NCI-H2196 (cell line): Measurements from ENCODE around the gene PPP1R1B.
A peak's percentile ranks its signal among the peaks of the same experiment; 100 is the strongest.

Experiments
- DNase-seq: peaks from one replicate; lab custom pipeline; 2025; ENCODE audit not compliant: unreplicated experiment; lab: John Stamatoyannopoulos, UW

The PPP1R1B gene

DNA sequence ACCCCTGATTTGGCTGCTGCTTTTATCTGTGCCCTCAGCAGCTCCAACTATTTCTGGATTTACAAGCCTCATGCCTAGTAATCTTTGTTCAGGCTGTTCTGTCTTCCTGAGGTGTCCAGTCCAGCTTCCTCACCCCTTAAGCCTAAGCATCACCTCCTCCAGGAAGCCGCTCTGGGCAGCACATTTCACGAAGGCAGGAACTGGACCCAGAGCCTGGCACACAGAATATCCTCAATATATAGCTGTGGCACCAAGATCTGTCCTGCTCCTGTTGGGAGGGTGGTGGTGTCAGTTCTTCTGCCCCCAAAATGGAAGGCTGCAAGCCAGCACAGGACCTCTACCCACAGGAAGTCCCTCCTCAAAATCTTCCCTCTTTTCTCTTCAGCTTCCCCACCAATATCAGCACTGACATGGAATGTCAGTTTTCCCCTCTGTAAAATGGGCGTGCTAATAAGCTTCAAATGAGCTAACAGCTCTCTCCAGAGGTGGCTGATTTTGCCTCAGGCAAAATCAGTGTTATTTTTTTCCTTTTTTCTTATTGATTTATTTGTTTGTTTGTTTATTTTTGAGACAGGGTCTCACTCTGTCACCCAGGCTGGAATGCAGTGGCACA is 12.1 kb upstream of the PPP1R1B start:
- no peak for DNase-seq

DNA sequence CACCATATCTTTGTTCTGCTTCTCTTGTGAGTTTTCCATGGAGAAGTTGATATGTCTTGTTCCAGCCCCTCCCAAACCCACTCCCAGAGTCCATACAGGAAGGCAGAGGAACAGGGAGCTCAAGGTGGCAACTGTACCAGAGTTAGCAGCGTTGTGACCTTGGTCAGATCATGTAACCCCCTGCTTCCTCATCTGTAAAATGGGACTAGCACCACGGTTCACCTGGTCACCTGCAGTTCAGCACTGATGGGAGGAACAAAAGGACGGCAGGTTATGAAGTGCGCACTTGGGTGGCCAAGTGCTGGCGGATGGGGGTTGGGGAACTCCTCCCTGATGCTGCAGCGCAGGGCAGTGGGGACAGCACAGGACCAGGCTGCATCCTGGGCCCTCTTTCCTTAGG is 11.3 kb upstream of the PPP1R1B start:
- no peak for DNase-seq

DNA sequence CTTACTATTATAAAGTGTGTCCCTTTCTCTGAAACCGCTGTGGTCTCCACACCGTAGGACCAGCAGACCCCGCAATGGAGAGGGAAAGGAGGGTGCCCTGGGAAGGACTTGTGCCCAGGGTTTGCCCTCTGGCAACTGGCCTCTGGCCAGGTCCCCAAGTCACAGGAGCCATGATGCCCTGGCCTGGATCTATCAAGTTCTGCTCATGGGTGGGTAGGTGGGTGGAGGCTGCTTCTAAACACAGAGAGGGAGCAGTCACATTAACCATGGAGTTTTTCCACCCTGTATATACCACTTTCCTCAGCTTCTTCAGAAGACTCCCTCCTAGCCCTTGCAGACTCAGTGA is 9.7 kb upstream of the PPP1R1B start:
- DNase-seq = no peak

DNA sequence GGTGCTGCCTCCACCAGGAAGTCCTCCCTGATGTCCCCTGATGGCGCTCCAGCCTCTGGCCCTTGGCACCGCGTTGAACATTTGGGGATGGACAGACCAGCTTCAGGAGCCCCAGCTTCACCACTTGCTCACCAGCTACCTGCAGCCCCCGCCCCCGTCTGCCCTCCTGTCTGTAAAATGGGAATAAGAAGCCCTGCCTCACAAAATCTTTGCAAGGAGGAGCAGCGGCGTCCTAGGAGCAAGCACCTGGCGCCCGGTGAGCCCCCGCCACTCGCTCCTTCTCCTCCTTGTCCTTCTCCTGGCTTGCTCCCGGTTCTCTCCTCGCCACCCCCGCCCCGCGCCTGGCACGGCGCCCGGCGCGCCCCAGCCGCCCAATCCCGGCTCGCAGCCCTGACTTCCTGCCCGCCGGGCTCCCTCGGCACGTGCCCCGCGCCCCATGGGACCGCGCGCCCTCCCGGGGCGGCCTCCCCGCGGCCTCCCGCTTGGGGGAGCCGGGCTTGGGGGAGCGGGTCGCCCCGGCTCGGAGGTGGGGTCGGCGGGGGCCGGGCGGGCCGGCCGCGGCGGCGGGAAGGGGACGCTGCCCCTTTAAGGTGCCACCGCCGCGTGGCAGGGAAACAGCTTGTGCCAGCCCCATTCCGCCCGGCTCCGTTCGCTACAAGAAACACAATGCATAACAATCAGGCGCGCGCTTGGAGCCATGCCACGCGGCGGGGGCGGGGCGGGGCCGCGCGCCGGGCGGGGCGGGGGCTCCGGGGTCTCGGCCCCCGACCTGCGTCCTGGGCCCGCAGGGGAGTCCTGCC is 9.1 kb upstream of the PPP1R1B start:
- peak; percentile 74 for DNase-seq

DNA sequence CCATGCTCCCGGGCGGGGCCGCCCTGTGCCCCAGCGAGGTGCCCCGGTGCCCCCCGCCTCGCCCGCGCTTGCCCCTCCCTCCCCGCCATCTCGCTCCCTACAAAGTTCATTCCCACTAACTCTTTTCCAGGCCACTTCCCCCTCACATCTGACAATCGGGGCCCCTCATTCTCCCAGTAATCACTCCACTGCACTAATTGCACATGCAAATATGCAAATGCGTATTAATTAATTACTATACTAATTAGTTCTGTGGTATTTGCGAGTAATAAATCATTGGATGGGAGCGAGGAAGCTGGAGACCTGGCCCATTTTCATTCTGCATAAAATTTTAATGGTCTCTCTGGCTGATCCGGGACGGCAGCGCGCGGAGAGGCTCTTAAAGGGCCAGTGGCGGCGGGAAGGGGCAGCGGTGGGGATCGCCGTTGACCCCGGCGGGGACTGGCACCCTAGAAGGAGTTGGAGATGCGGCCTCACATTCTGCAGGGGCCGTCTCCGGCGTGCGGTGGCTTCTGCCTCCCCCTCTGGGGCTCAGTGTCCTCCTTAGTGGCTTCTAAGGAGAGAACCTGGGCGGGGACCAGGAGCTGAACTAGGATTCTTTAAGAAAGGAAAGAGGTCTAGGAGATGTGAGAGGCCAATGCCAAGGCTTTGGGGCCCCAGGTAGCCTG is 8.4 kb upstream of the PPP1R1B start:
- no peak for DNase-seq

DNA sequence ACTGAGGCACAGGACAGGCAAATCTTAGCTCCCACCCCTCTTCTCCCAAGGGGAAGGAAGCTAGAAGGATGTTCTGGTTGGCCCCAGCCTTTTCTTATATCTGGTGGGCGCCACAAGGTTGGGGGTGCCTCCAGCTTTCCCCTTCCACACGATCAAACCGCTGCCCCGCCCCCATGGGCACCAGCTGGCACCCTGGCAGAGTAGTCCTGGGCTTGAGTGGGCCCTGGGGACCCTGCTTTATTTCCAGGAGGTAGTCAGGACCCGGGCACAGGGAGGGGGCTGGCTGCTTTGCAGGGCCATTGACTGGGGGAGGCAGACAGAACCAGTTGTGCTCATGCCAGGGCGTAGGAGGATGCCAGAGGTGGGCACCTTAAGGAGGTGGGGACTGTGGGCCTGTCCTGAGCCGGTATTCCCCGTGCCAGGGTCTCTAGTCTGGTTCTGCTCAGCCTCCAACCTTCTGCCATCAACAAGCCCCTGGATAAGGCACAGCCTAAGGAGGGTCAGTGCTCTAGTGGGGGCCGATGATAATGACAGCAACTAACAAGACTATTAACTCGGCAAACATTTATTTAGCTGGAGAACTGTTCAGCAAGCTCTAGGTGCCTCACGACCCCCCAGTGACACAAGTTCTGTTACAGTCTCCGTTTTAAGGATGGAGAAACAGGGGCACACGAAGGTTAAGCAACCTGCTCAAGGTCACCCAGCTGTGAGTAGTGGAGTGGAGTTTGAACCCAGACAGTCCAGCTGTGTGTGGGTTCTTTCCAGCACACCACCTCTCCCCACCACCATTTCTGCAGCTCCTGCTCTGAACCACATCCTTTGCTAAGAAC is 7.6 kb upstream of the PPP1R1B start:
- DNase-seq = no peak

DNA sequence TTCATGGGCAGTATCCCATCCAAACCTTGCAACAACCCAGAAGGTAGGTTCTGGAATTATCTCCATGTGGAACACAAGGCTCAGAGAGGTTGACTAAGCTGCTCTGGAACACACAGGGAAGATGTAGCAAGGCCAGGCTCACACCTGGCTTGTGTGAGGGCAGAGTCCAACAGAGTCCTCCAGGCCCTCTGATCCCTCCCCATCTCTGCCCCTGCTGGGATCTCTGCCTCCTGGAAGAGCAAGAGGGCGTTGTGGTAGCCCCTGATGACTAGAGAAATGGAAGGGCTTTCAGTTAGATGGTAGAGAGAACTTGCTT is 7.0 kb upstream of the PPP1R1B start:
- no peak for DNase-seq

DNA sequence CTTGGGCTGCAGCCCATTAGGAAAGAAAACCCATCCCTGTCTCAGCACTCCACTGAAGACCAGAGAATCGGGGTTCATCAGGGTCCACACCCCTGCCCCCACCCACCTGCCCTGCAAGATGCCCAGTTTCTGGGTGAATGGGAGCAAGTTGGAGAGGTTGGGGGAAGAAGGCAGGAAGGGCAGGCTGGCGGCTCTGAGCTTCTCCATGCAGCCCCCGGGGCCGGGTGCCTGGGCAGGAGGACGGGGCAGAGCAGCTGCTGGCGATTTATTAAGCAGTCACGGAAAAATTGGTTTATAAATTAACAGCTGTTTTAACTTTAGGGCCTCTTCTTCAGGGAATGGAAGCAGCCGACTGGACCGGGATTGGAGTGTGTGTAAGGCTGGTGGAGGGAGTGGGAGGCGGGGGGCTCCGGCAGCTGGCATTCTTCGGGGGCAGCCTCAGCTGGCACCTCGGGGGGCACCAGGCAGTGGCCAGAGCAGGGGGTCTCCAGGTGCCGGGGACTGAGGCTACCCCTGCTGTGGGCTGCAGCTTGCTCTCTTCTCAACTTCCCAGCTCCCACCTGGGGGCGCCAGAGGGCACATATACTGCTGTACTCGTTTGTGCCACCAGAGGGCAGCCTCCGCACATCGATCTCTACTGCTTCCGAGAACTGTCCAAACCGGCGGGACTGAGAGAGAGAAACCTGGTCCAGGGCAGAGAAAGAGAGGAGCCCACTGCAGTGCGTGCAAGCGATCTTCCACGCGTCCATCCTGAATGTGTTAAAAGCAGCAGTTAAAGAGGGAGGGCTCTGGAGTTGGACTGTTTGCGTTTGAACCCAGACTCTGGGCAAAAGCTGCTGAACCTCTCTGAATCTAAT is 5.0 kb upstream of the PPP1R1B start:
- DNase-seq = peak; percentile 74

DNA sequence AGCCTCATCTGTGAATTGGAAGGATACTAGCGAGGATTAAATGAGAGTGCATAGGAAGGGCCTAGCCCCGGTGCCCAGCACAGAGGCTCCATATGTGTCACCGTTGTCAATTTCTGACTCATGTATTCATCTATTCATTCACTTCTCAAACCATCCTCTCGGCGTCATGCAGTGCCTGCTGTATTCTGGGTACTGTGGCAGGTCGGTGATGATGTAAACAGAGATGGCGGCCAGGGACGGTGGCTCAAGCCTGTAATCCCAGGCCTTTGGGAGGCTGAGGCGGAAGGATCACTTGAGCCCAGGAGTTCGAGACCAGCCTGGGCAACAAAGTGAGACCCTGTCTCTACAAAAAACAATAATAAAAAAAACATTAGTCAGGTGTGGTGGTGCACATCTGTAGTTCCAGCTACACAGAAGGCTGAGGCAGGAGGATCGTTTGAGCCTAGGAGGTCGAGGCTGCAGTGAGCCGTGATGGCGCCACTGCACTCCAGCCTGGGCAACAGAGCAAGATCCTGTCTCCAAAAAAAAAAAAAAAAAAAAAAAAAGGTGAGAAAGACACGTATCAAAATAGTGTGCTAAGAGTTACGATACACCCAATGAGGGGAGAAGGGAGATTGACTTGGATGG is 4.3 kb upstream of the PPP1R1B start:
- no peak for DNase-seq

DNA sequence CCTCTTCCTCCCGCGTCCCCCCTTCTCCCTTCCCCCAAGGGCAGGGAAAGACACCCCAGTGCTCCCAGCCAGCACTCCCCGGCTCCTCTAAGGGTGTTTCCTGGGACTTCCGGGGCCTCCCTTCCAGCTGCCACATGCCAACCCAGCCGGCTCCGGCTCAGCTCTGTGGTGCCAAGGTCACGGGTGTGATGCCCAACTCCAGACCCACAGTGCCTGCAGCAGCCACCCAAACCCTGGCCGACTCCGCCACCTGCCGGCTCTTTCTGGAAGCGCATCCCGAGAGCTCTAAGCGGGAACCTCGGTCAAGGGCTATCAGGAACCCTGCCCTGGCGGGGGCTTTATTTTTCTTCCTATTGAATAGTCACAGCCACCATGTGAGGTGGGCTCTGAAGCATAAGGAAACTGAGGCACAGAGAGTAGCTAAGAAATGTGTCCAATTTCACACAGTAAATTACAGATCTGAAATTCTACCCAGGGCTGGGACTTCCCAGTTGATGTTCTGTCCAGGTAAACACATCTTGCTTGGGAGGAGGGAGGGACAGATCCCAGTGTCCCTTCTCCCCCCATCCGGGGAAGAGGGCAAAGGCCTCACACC is 3.3 kb upstream of the PPP1R1B start:
- DNase-seq = peak; percentile 74

DNA sequence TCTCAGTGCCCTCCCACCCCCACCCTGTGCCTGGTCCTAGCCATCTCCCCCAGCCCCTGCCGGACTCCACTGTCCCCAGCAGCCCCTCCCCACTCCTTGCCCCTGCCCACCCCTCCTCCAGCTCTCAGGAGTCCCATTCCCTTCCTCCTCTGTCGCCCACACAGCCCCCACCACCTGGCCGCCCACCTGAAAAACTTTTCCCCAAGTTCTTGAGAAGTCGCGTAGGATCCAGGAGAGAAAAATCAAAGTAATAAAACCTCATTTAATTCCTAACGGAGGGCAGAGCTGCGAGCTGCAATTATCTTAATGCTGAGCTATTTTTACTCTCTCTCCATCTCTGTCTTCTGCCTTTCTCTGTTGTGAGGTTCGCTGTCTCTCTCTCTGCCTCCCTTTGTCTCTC is 2.4 kb upstream of the PPP1R1B start:
- DNase-seq = no peak

DNA sequence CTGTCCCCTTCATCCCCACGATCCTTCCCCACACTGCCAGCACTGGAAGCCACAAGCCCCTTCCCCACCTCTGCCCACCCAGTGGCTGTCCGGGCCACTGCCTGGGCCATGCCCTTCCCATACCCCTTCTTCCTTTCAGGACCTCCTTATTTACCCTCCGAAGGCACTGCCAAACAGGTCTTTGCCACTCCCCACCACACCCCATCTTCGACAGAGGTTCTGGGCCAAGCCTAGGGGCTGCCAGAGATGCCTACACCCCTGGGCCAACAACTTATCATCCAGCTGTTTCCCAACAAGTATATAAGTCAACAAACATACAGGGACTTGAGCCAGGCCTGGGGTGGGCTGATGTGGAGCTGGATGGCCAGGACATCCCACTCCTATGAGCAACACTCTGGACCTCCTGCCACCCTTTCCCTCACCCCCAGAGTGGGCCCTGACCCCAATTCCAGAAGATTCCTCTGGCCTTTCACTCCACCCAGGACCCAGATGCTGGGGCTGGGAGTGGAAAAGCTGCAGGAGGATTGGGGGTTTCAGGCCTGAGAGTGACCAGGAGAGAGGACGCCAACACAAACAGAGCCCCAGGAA is 1.5 kb upstream of the PPP1R1B start:
- DNase-seq = no peak

DNA sequence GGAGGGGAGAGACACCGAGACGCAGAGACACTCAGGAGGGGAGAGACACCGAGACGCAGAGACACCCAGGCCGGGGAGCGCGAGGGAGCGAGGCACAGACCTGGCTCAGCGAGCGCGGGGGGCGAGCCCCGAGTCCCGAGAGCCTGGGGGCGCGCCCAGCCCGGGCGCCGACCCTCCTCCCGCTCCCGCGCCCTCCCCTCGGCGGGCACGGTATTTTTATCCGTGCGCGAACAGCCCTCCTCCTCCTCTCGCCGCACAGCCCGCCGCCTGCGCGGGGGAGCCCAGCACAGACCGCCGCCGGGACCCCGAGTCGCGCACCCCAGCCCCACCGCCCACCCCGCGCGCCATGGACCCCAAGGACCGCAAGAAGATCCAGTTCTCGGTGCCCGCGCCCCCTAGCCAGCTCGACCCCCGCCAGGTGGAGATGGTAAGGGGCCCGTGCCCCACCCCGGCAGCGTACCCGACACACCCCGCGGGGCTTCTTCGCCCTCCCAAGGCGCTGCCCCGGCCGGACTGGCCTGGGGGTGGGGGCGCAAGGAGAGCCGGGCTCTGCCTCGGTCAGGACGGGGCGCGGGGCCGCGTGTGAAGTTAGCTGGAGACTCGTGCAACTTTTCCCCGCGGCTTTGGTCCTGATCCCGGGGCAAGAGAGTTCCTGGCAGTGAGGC is 427 bp downstream of the PPP1R1B start:
- DNase-seq = no peak

DNA sequence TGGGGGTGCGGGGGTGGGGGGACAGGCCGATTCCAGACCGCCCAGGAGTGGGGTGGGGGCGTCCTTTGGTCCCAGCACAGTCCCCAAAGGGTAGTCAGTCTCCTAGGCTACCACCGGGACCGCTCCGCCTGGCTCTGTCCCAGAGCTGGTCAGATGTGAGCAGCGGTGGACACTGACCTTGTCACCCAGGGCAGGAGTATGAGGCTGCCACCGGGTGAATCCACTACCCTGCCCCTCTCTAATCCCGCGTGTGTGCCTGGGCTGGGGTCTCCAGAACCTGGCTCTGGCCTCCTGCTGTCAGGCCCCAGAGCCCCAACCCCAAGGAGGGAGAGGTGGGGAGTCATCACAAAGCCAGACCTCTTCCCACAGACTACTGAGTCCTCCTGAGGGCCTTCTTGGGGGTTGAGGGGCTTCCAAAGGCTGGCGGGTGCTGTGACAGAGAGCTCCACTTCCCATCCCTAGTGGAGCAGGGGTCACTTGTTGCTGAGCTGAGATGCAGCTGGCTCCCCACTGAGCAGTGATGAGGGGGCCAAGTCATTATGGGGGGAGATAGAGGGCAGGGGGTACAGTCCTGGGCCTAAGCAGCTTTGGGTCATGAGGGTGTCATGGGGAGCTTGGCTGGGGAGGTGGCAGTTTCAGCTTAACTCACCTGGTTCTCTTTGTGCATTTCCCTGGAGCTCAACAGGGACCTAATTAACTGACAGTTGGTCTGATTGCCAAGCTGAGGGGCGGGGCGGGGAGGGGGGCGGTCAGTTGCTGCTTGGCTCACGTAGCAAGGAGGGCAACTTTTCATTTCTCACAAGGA is 1.2 kb downstream of the PPP1R1B start:
- no peak for DNase-seq

DNA sequence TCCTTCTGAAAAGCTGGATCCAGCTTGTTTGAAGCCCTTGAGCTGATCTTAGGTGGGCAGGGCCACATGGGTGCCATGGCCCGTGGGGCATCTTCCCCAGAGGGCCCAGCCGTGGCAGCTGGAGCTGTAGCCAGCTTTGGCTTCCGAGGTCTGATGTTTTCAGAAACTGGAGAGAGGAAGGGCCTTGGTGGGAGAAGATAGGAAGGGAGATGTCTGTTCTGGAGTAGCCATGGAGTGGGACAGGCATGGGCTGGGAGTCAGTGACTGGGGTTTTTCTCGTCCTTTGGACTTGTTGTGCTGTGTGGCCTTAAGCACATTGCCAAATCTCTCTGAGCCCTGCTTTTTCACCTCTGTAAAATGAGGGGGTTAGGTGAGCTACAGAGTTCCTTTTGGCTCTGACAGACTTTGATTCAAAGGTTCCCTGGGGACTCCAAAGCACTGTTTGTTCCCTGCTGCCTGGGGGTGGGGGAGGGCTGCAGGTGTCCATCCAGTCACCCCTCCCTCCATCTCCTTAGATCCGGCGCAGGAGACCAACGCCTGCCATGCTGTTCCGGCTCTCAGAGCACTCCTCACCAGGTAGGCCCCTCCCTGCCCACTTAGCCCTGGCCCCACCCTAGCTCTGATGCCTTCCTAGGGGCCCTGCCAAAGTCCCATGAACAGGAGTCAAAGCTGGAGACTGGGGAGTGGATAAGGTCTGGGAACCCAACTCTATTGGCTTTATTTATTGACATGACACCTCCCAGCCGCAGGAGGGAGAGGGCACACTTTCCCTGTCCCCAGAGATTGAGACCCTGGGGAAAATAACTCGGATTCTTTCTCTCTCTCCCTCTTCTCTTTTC is 2.1 kb downstream of the PPP1R1B start:
- peak; percentile 16 for DNase-seq

DNA sequence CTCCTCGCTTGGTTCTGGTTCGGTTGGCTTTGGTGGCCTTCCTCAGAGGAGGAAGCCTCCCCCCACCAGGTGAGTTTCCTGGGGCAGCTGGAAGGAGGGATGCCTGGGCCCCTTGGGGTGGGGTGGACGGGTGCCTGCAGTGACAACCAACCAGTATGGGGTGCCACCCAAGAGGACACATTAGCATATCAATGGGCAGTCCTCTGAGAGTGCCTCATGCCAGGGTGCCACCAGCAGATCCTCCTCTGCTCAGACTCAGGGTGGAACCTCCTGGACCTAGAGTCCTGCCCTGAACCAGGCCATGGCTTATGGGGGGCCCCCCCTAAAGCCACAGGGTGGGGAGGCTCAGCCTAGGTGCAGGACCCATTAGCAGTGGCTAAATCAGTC is 2.7 kb downstream of the PPP1R1B start:
- DNase-seq = no peak

DNA sequence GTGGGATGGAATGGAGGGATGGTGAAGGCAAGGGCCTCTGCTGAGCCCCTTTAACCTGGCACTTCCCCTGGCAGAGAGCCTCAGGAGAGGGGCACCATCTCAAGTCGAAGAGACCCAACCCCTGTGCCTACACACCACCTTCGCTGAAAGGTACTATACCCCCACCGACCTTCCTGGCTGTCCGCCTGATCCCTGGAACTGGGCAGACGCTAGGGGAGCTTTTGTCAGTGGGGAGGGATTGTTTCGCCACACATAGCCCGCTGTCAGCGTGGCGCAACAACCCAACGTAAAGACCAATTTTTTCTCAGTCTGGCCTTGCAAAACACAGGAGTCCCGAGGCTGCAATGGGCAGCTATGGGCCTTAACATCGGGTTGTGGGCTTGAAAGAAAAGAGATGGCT is 3.1 kb downstream of the PPP1R1B start:
- no peak for DNase-seq
